ENCODE data around the gene GALNT7.

The GALNT7 gene

GRCh38 chr4:173169178-173169427 is 492 bp downstream of the GALNT7 start:
- H3K4me3 ChIP-seq (ENCODE audit: low read length): peak overlapping the region; percentile 79
- H3K4me1 ChIP-seq (ENCODE audit: control insufficient read depth, insufficient read depth, low read length): peaks cover 19% of the 10 kb centered on the region
- H3K36me3 ChIP-seq (ENCODE audit: insufficient read depth, low read length): no peaks in the 10 kb centered on the region
- H3K9me3 ChIP-seq (replicated peaks; ENCODE audit: low read length): no peaks in the 10 kb centered on the region
- no peaks in the 10 kb centered on the region for H3K27me3 ChIP-seq (ENCODE audit: control insufficient read depth, insufficient read depth, low read length)
- peak overlapping the region; percentile 97 for H3K4me2 ChIP-seq (ENCODE audit: low read length)
- H3K9ac ChIP-seq (ENCODE audit: low read depth, low read length): peak overlapping the region; percentile 81

GRCh38 chr4:173169428-173170181 is 994 bp downstream of the GALNT7 start:
- Histone ChIP-seq H3K4me1 (ENCODE audit: control insufficient read depth, insufficient read depth, low read length) (peaks cover 19% of the 10 kb centered on the region), H3K4me2 (ENCODE audit: low read length) (peak overlapping the region; percentile 97), H3K9me3 (replicated peaks; ENCODE audit: low read length) (no peaks in the 10 kb centered on the region), H3K4me3 (ENCODE audit: low read length) (peak overlapping the region; percentile 79), H3K36me3 (ENCODE audit: insufficient read depth, low read length) (no peaks in the 10 kb centered on the region), H3K27me3 (ENCODE audit: control insufficient read depth, insufficient read depth, low read length) (no peaks in the 10 kb centered on the region), H3K9ac (ENCODE audit: low read depth, low read length) (peak overlapping the region; percentile 81)

- no peaks in the 10 kb centered on the region for H3K36me3 ChIP-seq (ENCODE audit: insufficient read depth, low read length)
- peaks cover 19% of the 10 kb centered on the region for H3K4me1 ChIP-seq (ENCODE audit: control insufficient read depth, insufficient read depth, low read length)
- H3K4me3 ChIP-seq (ENCODE audit: low read length): peak overlapping the region; percentile 79
- H3K9ac ChIP-seq (ENCODE audit: low read depth, low read length): peak overlapping the region; percentile 81
- no peaks in the 10 kb centered on the region for H3K27me3 ChIP-seq (ENCODE audit: control insufficient read depth, insufficient read depth, low read length)
- no peaks in the 10 kb centered on the region for H3K9me3 ChIP-seq (replicated peaks; ENCODE audit: low read length)
- H3K4me2 ChIP-seq (ENCODE audit: low read length): peak overlapping the region; percentile 97
These were observed 1.7 kb downstream of the GALNT7 start for GRCh38 chr4:173170182-173170778.

GRCh38 chr4:173171098-173171497 is 2.5 kb downstream of the GALNT7 start:
- Histone ChIP-seq H3K4me3 (ENCODE audit: low read length) (no peak overlapping the region), H3K9ac (ENCODE audit: low read depth, low read length) (no peak overlapping the region), H3K36me3 (ENCODE audit: insufficient read depth, low read length) (no peaks in the 10 kb centered on the region), H3K9me3 (replicated peaks; ENCODE audit: low read length) (no peaks in the 10 kb centered on the region), H3K27me3 (ENCODE audit: control insufficient read depth, insufficient read depth, low read length) (no peaks in the 10 kb centered on the region), H3K4me2 (ENCODE audit: low read length) (peak overlapping the region; percentile 97), H3K4me1 (ENCODE audit: control insufficient read depth, insufficient read depth, low read length) (peaks cover 19% of the 10 kb centered on the region)

- no peaks in the 10 kb centered on the region for H3K9me3 ChIP-seq (replicated peaks; ENCODE audit: low read length)
- H3K4me3 ChIP-seq (ENCODE audit: low read length): no peak overlapping the region
- no peak overlapping the region for H3K9ac ChIP-seq (ENCODE audit: low read depth, low read length)
- no peak overlapping the region for H3K4me2 ChIP-seq (ENCODE audit: low read length)
- H3K36me3 ChIP-seq (ENCODE audit: insufficient read depth, low read length): no peaks in the 10 kb centered on the region
- H3K27me3 ChIP-seq (ENCODE audit: control insufficient read depth, insufficient read depth, low read length): no peaks in the 10 kb centered on the region
- H3K4me1 ChIP-seq (ENCODE audit: control insufficient read depth, insufficient read depth, low read length): peaks cover 19% of the 10 kb centered on the region
These were observed 3.4 kb downstream of the GALNT7 start for GRCh38 chr4:173171987-173172386.

GRCh38 chr4:173174184-173174583 is 5.6 kb downstream of the GALNT7 start:
- Histone ChIP-seq H3K4me1 (ENCODE audit: control insufficient read depth, insufficient read depth, low read length) (peaks cover 16% of the 10 kb centered on the region), H3K27me3 (ENCODE audit: control insufficient read depth, insufficient read depth, low read length) (no peaks in the 10 kb centered on the region), H3K4me2 (ENCODE audit: low read length) (no peak overlapping the region), H3K9ac (ENCODE audit: low read depth, low read length) (no peak overlapping the region), H3K4me3 (ENCODE audit: low read length) (no peak overlapping the region), H3K36me3 (ENCODE audit: insufficient read depth, low read length) (no peaks in the 10 kb centered on the region), H3K9me3 (replicated peaks; ENCODE audit: low read length) (no peaks in the 10 kb centered on the region)

- Histone ChIP-seq H3K4me3 (ENCODE audit: low read length) (no peak overlapping the region), H3K36me3 (ENCODE audit: insufficient read depth, low read length) (no peaks in the 10 kb centered on the region), H3K4me2 (ENCODE audit: low read length) (no peak overlapping the region), H3K9ac (ENCODE audit: low read depth, low read length) (no peak overlapping the region), H3K4me1 (ENCODE audit: control insufficient read depth, insufficient read depth, low read length) (peaks cover 19% of the 10 kb centered on the region), H3K27me3 (ENCODE audit: control insufficient read depth, insufficient read depth, low read length) (no peaks in the 10 kb centered on the region), H3K9me3 (replicated peaks; ENCODE audit: low read length) (no peaks in the 10 kb centered on the region)
These were observed 6.0 kb downstream of the GALNT7 start for GRCh38 chr4:173174594-173175012.

- Histone ChIP-seq H3K9me3 (replicated peaks; ENCODE audit: low read length) (no peaks in the 10 kb centered on the region), H3K9ac (ENCODE audit: low read depth, low read length) (no peak overlapping the region), H3K4me1 (ENCODE audit: control insufficient read depth, insufficient read depth, low read length) (peaks cover 22% of the 10 kb centered on the region), H3K36me3 (ENCODE audit: insufficient read depth, low read length) (no peaks in the 10 kb centered on the region), H3K4me3 (ENCODE audit: low read length) (no peak overlapping the region), H3K27me3 (ENCODE audit: control insufficient read depth, insufficient read depth, low read length) (no peaks in the 10 kb centered on the region), H3K4me2 (ENCODE audit: low read length) (no peak overlapping the region)
These were observed 7.4 kb downstream of the GALNT7 start for GRCh38 chr4:173176010-173176409.

GRCh38 chr4:173177232-173177631 is 8.6 kb downstream of the GALNT7 start:
- no peak overlapping the region for H3K4me2 ChIP-seq (ENCODE audit: low read length)
- no peaks in the 10 kb centered on the region for H3K9me3 ChIP-seq (replicated peaks; ENCODE audit: low read length)
- no peaks in the 10 kb centered on the region for H3K27me3 ChIP-seq (ENCODE audit: control insufficient read depth, insufficient read depth, low read length)
- H3K4me3 ChIP-seq (ENCODE audit: low read length): no peak overlapping the region
- no peak overlapping the region for H3K9ac ChIP-seq (ENCODE audit: low read depth, low read length)
- no peaks in the 10 kb centered on the region for H3K36me3 ChIP-seq (ENCODE audit: insufficient read depth, low read length)
- H3K4me1 ChIP-seq (ENCODE audit: control insufficient read depth, insufficient read depth, low read length): peaks cover 28% of the 10 kb centered on the region

GRCh38 chr4:173178144-173178543 is 9.5 kb downstream of the GALNT7 start:
- Histone ChIP-seq H3K9ac (ENCODE audit: low read depth, low read length) (no peak overlapping the region), H3K36me3 (ENCODE audit: insufficient read depth, low read length) (no peaks in the 10 kb centered on the region), H3K4me2 (ENCODE audit: low read length) (no peak overlapping the region), H3K27me3 (ENCODE audit: control insufficient read depth, insufficient read depth, low read length) (no peaks in the 10 kb centered on the region), H3K9me3 (replicated peaks; ENCODE audit: low read length) (no peaks in the 10 kb centered on the region), H3K4me1 (ENCODE audit: control insufficient read depth, insufficient read depth, low read length) (peaks cover 36% of the 10 kb centered on the region), H3K4me3 (ENCODE audit: low read length) (no peak overlapping the region)

GRCh38 chr4:173181848-173182247 is 13.2 kb downstream of the GALNT7 start:
- peak overlapping the region; percentile 37 for H3K9ac ChIP-seq (ENCODE audit: low read depth, low read length)
- peak overlapping the region; percentile 73 for H3K4me2 ChIP-seq (ENCODE audit: low read length)
- H3K27me3 ChIP-seq (ENCODE audit: control insufficient read depth, insufficient read depth, low read length): no peaks in the 10 kb centered on the region
- peak overlapping the region; percentile 12 for H3K4me3 ChIP-seq (ENCODE audit: low read length)
- no peaks in the 10 kb centered on the region for H3K9me3 ChIP-seq (replicated peaks; ENCODE audit: low read length)
- no peaks in the 10 kb centered on the region for H3K36me3 ChIP-seq (ENCODE audit: insufficient read depth, low read length)
- peaks cover 40% of the 10 kb centered on the region for H3K4me1 ChIP-seq (ENCODE audit: control insufficient read depth, insufficient read depth, low read length)

- peaks cover 40% of the 10 kb centered on the region for H3K4me1 ChIP-seq (ENCODE audit: control insufficient read depth, insufficient read depth, low read length)
- no peaks in the 10 kb centered on the region for H3K36me3 ChIP-seq (ENCODE audit: insufficient read depth, low read length)
- H3K9ac ChIP-seq (ENCODE audit: low read depth, low read length): peak overlapping the region; percentile 37
- peak overlapping the region; percentile 73 for H3K4me2 ChIP-seq (ENCODE audit: low read length)
- peak overlapping the region; percentile 46 for H3K4me3 ChIP-seq (ENCODE audit: low read length)
- no peaks in the 10 kb centered on the region for H3K9me3 ChIP-seq (replicated peaks; ENCODE audit: low read length)
- no peaks in the 10 kb centered on the region for H3K27me3 ChIP-seq (ENCODE audit: control insufficient read depth, insufficient read depth, low read length)
These were observed 13.8 kb downstream of the GALNT7 start for GRCh38 chr4:173182403-173182802.
